ENCODE data around the gene CCDC57. TPM values are rescaled to one million over a fixed set of nuclear protein-coding genes. Genes with fewer than 3 reads are reported as not detected.
"Not testable (repeated sequence)": the region's sequence is repeated elsewhere in the genome, so short reads cannot be mapped to it uniquely, and the experiment has no call there.

Gene CCDC57
- total RNA-seq, 1 donor from 2014 or later, result 8.6 TPM

DNA sequence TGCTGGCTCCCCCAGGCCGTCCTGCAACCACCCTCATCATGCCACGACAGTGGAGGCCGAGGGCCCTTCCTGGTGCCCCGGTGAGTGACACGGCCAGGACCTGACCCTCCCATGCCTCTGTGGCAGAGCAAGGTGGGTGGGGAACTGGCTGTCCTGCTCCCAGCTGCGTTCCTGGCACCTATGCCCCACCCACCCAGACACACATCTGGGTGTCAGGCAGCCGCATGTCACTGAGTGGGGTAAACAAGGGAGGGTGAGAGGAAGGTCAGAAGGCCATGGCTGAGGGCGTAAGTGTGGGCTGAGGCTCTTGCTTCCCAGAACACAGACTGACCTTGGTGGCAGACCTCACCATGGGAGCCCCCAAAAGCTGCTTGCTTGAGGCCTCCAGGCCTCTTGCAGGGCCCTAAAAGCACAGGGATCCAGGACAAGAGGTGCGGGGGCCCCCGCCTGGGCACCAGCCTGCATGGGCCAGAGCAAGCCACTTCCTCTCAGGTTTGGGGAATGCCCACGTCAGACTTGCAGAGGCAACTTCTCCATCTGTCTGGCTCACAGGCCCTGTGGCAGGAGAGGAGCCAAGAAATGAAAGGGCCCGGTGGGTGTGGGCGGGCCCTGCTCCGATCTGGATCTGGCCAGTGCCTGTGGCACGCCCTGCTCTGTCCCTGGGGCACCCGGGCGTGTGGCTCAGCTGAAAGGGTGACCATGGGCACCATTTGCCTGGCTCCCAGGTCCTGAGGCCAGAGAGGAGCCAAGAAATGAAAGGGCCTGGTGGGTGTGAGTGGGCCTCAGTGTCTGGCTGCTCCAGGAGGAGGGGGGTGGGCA is 3.9 kb upstream of the CCDC57 start:
- intact Hi-C loops (cut with DNase I), result no loop called here
- peak; percentile 52 for ATAC-seq (ENCODE audit: poor library complexity)

DNA sequence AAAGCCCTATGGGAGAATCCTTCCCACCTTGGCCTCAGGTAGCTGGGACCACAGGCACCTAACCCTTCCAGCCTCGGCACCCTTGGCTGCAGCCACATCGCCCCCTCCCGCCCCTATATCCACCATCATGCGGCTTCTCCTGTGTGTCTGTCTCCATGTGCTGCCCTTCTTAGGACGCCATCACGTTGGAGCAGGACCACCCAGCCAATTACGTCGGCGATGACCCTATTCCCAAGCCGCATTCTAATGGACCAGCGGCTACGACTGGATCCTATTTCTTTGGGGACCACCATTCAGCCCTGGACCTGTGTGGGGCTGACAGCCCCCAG is 3.3 kb upstream of the CCDC57 start:
- ATAC-seq (ENCODE audit: poor library complexity), result no peak
- intact Hi-C loops (cut with DNase I), result no loop called here
- no peak for DNase-seq

More for the DNA sequence above, 3.9 kb upstream of the CCDC57 start:
- DNase-seq, result peak; percentile 83

DNA sequence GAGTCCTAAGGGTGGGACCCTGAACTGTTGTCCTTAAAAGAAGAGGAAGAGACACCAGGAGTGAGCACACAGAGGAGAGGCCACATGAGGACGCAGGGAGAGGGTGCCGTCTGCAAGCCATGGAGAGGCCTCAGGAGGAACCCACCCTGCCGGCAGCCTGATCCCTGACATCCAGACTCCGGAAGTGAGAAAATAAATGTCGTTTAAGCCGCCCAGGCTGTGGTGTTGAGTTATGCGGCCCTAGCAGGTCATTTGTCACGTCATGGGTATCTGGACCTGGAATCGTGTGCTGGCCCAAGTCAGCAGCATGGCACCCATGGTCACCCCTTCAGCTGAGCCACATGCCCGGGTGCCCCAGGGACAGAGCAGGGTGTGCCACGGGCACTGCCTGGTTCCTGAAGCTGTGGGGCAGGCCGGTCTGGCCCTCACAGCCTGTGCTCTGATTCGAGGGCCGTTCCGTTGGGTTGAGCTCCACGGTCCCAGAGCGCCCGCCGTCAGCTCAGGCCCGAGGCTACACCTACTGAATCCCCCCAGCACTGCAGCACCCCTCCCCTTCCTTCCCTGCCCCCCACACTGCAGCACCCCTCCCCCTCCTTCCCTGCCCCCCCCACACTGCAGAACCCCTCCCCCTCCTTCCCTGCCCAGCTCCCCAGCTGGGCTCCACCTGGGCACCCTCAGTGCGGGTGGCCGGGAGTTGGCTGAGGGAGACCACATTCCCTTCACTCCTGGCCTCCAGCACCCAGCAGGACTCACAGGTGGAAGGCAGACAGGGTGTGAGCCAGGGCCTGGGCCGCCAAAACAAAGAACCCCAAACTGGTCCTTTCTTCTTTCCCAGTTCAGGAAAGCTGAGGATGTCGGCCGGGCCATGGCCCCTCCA is 2.7 kb upstream of the CCDC57 start:
- intact Hi-C loops (cut with DNase I), result no loop called here
- peak; percentile 45 for DNase-seq
- no peak for ATAC-seq (ENCODE audit: poor library complexity)

DNA sequence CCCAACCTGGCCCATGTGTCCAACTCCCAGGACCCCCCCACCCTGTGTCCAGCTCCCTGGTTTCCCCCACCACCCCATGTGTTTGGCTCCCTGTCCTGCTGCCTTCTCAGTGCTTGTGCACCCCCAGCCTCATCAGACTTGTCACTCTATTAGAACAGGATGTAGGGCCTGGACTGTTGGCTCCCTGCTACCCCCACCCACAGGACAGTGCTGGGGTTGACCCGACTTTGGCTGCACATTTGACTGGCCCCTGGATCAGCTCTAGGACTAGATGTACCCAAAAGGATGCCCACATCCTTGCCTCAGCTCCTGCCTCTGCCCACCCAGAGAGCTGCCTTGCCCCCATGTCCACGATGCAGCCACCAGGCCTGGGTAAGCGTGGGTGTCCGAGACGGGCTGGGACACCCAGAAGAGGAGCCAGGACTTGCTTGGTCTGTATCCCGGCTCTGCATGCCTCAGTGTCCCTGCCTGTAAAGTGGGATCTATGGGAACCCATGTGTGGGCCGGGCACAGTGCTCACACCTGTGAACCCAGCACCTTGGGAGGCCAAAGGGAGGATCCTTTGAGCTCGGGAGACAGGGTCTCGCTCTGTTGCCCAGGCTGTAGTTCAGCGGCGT is 1.5 kb upstream of the CCDC57 start:
- intact Hi-C loops (cut with DNase I), result no loop called here
- ATAC-seq (ENCODE audit: poor library complexity), result no peak

DNA sequence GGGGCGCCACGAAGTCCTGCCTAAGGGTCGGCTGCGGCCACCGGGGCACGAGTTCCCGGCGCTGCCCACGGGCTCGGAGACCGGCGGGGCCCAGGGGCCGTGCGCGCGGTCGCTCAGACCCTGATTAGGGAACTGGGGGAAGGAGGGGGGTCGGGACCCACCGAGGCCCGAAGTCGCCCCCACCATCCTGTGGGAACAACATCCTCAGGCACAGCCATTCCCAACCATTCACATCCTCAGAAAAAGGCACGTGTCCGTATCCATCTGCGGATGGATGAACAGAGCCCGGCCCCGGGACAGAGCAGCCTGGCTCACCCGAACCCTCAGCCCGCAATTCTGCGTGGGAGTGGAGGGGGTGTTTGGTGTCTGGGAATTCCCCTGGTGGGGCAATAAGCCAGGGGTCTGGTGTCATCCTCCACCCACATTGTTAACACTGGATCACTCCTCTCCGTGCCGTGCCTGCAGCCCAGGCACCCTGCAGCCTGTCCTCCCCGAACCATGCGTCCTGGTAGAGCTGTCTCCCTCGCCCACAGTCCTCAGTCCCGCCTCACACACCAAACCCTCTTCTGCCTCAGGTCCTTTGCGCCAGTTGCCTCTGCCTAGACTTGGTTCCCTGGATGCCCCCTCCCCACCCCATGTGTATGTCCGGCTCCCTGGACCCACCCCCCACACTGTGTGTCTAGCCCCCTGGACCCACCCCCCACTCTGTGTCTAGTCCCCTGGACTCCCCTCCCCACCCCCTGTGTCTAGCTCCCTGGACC is 789 bp upstream of the CCDC57 start:
- peak; percentile 32 for ATAC-seq (ENCODE audit: poor library complexity)
- intact Hi-C loops (cut with DNase I), result no loop called here
- peak; percentile 46 for DNase-seq

More for the DNA sequence above, 1.5 kb upstream of the CCDC57 start:
- no peak for DNase-seq

DNA sequence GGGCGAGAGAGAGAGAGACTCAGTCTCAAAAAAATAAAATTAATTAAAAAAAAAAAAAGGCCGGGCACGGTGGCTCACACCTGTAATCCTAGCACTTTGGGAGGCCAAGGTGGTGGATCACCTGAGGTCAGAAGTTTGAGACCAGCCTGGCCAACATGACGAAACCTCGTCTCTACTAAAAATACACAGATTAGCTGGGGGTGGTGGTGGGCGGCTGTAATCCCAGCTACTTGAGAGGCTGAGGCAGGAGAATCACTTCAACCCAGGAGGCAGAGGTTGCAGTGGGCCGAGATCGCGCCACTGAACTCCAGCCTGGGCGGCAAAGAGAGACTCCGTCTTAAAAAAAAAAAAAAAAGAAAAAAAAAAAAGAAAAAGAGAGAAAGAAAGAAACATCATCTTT is 2.0 kb downstream of the CCDC57 start:
- ATAC-seq (ENCODE audit: poor library complexity); DNase-seq; intact Hi-C loops (cut with DNase I): not testable (repeated sequence)

DNA sequence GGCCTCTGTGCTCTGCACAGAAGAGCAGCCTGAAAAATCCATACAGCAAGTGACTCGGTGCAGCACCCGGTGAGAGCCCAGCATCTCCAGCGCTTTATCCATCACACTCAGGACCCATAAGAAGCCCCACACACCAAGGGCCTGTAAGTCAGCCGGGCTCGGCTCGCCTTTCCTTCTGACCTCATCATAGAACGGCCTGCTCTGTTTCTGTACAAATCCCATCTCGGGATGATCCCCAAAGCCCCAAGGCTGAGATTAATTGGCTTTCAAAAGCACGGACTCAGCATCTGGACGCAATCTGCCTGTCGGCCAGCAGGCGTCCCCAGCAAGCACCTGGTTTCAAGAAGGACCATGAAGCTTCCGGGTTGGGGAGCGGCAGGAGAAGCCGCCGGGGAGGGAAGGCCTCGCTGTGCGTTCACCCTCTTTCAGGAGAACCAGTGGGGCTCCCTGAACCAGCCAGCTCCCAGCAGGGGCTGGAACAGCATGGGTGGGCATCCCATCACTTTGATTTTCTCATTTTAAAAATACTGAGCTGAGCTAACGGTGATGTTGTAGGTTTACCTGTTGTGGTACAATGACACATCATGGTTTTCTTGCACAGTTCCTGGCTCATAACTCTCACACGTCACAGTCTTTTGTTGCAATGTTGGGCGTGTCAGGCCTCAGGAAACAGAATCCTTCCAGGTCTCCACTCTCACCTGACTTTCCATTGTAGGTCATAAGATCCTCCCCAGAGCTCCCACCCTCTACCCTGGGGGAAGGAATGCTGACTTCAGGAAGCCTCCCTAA is 6.7 kb downstream of the CCDC57 start:
- DNase-seq (peak; percentile 92), ATAC-seq (ENCODE audit: poor library complexity) (peak; percentile 93)
- intact Hi-C loops (cut with DNase I), result loop anchor here (5.0 kb wide), 1 partner anchor 116 kb away; no protein-coding TSS in a partner anchor

DNA sequence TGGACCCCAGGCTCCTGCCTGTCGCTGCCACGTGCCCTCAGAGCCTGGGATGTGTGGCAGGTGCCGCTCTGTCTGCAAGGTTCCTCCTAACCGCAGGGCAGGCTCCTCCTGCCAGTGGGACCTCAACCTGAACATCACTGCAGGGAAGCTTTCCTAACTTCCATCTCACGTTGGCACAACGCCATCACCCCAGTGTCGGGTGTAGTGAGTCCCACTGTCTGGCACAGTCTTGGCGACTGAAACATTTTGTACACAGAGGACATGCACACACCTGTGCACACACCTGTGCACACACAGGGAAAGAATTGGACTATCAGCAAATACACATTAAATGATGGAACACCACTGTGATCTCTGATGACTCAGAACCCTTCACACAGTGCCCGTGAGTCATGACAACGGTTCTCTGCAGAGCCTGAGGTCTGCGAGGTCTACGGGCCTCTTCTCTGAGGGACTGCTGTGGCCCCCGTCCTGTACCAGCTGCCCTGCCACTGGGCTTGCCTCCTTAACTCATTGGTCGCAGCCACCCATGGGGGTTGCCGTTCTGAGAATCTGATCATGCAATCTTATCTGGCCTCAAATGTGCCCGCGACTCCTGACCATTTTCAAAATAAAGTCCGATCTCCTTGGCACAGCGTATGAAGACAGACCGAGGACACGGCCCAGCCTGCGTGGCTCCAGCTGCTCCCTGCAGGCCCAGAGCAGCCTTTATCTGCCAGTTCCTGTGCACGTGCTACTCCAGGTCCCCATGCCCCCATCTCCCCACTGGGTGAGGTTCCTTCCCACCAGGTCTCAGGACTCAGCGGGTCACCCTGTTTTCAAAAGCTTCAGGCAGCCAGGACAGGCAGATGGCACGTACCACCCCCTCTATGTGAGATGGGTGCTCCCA is 7.6 kb downstream of the CCDC57 start:
- peak; percentile 36 for ATAC-seq (ENCODE audit: poor library complexity)
- no peak for DNase-seq
- intact Hi-C loops (cut with DNase I), result loop anchor here (5.0 kb wide), 1 partner anchor 117 kb away; no protein-coding TSS in a partner anchor

DNA sequence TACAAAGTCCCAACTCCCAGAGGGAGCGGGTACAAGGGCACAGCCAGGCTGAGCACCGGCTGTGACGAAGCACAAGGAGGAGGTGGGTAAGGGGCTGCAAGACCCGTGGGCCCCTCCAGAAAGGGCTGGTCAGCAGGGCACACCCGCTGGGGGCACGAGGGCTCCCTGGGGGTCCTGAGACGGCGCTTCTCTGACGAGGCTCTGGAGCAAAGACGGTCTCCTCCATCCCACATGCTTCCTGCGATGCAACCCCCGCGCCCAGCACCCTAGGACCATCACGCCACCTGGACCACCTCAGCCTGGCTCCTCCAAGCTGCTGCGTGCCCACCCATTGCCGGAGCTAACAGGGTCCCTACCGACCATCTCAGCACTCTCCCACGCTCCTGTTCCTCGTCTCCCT is 8.7 kb downstream of the CCDC57 start:
- DNase-seq (no peak), ATAC-seq (ENCODE audit: poor library complexity) (no peak)
- intact Hi-C loops (cut with DNase I), result no loop called here

DNA sequence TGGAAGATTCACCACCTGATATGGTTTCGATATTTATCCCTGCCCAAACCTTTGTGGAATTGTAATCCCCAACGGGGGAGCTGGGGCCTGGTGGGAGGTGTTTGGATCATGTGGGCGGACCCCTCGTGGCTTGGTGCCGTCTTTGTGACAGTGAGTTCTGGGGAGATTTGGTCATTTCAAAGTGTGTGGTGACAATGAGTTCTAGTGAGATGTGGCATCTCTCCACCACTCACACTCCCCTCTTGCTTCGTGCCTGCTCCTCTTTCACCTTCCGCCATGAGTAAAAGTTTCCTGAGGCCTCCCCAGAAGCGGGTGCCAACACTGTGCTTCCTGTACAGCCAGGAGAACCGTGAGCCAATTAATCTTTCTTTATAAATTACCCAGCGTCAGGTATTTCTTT is 9.7 kb downstream of the CCDC57 start:
- ATAC-seq (ENCODE audit: poor library complexity) (no peak), DNase-seq (no peak)
- intact Hi-C loops (cut with DNase I), result no loop called here

DNA sequence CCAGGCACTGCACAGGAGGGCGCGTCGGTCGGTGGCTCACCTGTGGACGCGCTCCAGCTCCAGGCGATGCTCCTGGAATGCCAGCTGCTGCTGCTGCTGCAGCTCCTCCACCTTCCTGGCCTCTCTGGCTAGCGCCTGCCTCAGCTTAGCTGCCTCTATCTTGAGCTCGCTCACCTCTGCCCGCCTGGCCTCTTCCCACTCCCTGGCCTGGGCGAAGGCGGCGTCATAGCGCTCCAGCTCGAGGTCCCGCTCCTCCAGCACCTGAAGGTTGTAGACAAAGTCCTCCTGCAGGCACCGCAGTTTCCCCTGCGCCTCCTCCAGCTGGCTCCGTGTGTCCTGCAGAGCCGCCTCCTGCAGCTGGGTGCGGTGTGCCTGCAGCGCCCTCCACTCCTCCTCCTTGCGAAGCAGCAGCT is 11.1 kb downstream of the CCDC57 start:
- no peak for DNase-seq
- intact Hi-C loops (cut with DNase I), result no loop called here
- no peak for ATAC-seq (ENCODE audit: poor library complexity)

DNA sequence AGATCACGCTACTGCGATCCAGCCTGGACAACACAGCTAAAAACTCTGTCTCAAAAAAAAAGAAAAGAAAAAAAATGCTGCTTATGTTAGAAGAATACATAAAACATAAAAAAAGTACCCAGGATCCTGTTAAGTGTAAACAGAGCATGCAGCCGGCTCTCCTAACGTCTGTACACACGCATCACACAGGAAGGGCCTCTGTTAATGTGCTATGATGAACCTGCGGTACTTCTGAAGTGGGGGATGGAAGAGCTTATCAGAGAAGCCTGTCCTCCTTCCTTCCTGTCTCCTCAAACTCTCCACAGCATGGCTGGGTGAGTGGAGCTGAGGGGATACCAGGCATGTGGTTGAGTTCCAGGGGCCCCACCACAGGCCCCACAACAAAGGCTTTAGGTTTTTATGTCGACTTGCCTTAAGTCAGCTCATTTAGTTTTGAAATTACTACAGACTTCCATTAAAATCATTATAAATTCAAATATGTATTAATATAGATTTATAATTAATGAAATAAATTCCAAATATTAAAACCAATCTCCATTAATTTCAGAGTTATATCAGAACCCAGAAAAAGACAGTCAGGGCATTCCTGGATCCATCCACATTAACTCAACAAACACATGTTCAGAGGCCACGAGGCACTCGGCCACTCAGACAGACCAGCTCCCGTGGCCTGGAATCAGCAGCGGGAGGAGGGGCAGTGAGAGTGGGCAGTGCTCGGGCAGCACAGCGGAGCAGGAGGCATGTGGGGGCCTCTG is 11.7 kb downstream of the CCDC57 start:
- intact Hi-C loops (cut with DNase I), result no loop called here
- no peak for DNase-seq
- ATAC-seq (ENCODE audit: poor library complexity), result no peak

DNA sequence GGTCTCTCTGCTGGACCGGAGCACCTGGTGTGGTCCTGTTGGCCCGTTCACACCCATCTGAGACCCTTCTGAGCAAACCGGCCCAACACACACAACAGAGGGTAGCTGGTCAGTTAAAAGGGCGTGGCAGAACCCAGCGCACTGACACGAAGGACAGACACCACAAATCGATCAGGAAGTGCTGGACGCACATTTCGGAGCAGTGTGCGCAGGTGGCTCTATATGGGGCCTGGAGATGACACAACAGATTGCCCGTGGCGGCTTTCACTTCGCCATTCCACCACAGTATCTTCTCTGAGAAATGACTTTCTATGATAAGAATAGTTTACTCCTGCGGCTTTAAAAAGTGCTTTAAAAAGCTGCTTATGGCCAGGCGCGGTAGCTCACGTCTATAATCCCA is 12.5 kb downstream of the CCDC57 start:
- DNase-seq (no peak), ATAC-seq (ENCODE audit: poor library complexity) (no peak)
- intact Hi-C loops (cut with DNase I), result no loop called here

DNA sequence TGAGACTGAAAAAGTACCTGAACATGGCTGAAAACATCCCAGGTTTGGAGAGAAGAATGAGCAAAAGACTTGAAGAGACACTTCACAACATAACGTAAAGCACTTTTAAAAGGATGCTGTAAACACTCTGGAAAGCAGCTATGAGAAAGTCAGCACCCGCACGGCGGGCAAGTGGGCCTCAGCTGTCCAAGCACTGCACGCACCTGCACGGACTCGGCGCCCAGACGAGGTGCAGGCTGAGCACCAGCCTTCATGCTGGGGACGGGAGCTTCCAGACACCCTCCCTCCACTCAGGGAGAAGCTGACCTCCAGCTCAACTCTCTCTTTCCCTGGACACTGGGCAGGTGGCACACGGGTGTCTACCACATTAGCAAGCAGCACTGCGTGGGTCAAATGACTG is 13.1 kb downstream of the CCDC57 start:
- intact Hi-C loops (cut with DNase I), result no loop called here
- no peak for DNase-seq
- ATAC-seq (ENCODE audit: poor library complexity), result no peak

DNA sequence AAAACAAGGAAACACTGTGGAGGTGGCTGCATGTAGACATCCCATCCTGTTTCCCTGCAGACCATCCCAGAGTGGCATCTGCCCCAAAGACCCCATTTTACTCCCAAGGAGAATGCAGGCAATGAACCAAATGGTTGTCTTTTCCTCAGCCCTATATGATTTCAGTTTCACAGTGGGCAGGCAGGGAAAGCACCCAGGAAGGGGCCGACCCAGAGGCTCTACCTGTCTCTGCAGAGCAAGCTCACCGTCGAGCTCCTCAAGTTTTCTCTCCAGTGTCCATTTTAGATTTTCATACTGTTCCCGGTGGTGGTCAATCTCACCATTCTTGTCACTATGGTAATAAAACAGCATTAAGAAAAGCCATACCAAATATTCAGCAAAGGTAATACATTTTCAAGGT is 14.6 kb downstream of the CCDC57 start:
- intact Hi-C loops (cut with DNase I), result no loop called here
- ATAC-seq (ENCODE audit: poor library complexity) (no peak), DNase-seq (no peak)

All from Right ventricle myocardium superior (tissue), 1 donor.